IPS-15b (cell line): ENCODE results near the gene NTN4.
"Not testable (repeated sequence)": the region's sequence is repeated elsewhere in the genome, so short reads cannot be mapped to it uniquely, and the experiment has no call there.

Source experiments
- H3K27me3 ChIP-seq: one replicate; pipeline ENCODE4 v1.6.1; 2013; ENCODE audit warnings: low read length; ENCODE audit not compliant: control insufficient read depth, insufficient read depth
- H3K36me3 ChIP-seq: one replicate; pipeline ENCODE4 v1.6.1; 2013; ENCODE audit warnings: low read length; ENCODE audit not compliant: control insufficient read depth, insufficient read depth
- H3K4me1 ChIP-seq: one replicate; pipeline ENCODE4 v1.6.1; 2013; ENCODE audit warnings: mild to moderate bottlenecking, low read length; ENCODE audit not compliant: control insufficient read depth, insufficient read depth
- H3K4me3 ChIP-seq: one replicate; pipeline ENCODE4 v1.5.1; 2013; ENCODE audit warnings: low read depth, low read length
- H3K9ac ChIP-seq: one replicate; pipeline ENCODE4 v1.6.1; 2013; ENCODE audit warnings: low read depth, mild to moderate bottlenecking, low read length
- H3K9me3 ChIP-seq: one replicate; pipeline ENCODE4 v1.6.1; 2013; ENCODE audit warnings: mild to moderate bottlenecking, low read length; ENCODE audit not compliant: control insufficient read depth, insufficient read depth

The NTN4 gene

GRCh38 chr12:95812155-95812554, 21.6 kb upstream of the NTN4 start:
- H3K27me3 ChIP-seq, H3K36me3 ChIP-seq, H3K4me1 ChIP-seq, H3K9ac ChIP-seq, H3K9me3 ChIP-seq, H3K4me3 ChIP-seq: not testable (repeated sequence)

GRCh38 chr12:95810411-95810810, 19.8 kb upstream of the NTN4 start:
- H3K9me3 ChIP-seq, result no peaks in the 10 kb centered on the region
- no peak overlapping the region for H3K9ac ChIP-seq
- no peaks in the 10 kb centered on the region for H3K4me1 ChIP-seq
- no peaks in the 10 kb centered on the region for H3K36me3 ChIP-seq
- no peak overlapping the region for H3K4me3 ChIP-seq
- H3K27me3 ChIP-seq, result no peaks in the 10 kb centered on the region

- H3K9ac ChIP-seq, result no peak overlapping the region
- H3K36me3 ChIP-seq, result no peaks in the 10 kb centered on the region
- H3K4me1 ChIP-seq, result no peaks in the 10 kb centered on the region
- no peaks in the 10 kb centered on the region for H3K9me3 ChIP-seq
- H3K27me3 ChIP-seq, result no peaks in the 10 kb centered on the region
- no peak overlapping the region for H3K4me3 ChIP-seq
These were observed 18.6 kb upstream of the NTN4 start for GRCh38 chr12:95809000-95809680.

- no peaks in the 10 kb centered on the region for H3K4me1 ChIP-seq
- H3K27me3 ChIP-seq, result no peaks in the 10 kb centered on the region
- H3K4me3 ChIP-seq, result no peak overlapping the region
- no peaks in the 10 kb centered on the region for H3K36me3 ChIP-seq
- H3K9ac ChIP-seq, result no peak overlapping the region
- no peaks in the 10 kb centered on the region for H3K9me3 ChIP-seq
These were observed 17.6 kb upstream of the NTN4 start for GRCh38 chr12:95808146-95808545.

GRCh38 chr12:95805864-95806671, 15.5 kb upstream of the NTN4 start:
- H3K27me3 ChIP-seq, result no peaks in the 10 kb centered on the region
- no peak overlapping the region for H3K9ac ChIP-seq
- no peaks in the 10 kb centered on the region for H3K9me3 ChIP-seq
- no peaks in the 10 kb centered on the region for H3K36me3 ChIP-seq
- no peaks in the 10 kb centered on the region for H3K4me1 ChIP-seq
- no peak overlapping the region for H3K4me3 ChIP-seq

- Histone ChIP-seq H3K9ac (no peak overlapping the region), H3K36me3 (no peaks in the 10 kb centered on the region), H3K27me3 (no peaks in the 10 kb centered on the region), H3K4me3 (no peak overlapping the region), H3K9me3 (no peaks in the 10 kb centered on the region), H3K4me1 (no peaks in the 10 kb centered on the region)
These were observed 13.7 kb upstream of the NTN4 start for GRCh38 chr12:95804291-95804690.

- Histone ChIP-seq H3K27me3 (no peaks in the 10 kb centered on the region), H3K4me1 (no peaks in the 10 kb centered on the region), H3K9ac (no peak overlapping the region), H3K36me3 (no peaks in the 10 kb centered on the region), H3K9me3 (no peaks in the 10 kb centered on the region), H3K4me3 (no peak overlapping the region)
These were observed 13.3 kb upstream of the NTN4 start for GRCh38 chr12:95803817-95804216.

GRCh38 chr12:95802482-95803270, 12.1 kb upstream of the NTN4 start:
- Histone ChIP-seq H3K9ac (no peak overlapping the region), H3K36me3 (no peaks in the 10 kb centered on the region), H3K4me3 (no peak overlapping the region), H3K4me1 (no peaks in the 10 kb centered on the region), H3K9me3 (no peaks in the 10 kb centered on the region), H3K27me3 (no peaks in the 10 kb centered on the region)

GRCh38 chr12:95796982-95797289, 6.4 kb upstream of the NTN4 start:
- H3K9ac ChIP-seq, result no peak overlapping the region
- H3K36me3 ChIP-seq, result no peaks in the 10 kb centered on the region
- peaks cover 5% of the 10 kb centered on the region for H3K4me1 ChIP-seq
- no peaks in the 10 kb centered on the region for H3K9me3 ChIP-seq
- H3K27me3 ChIP-seq, result peaks cover 18% of the 10 kb centered on the region
- no peak overlapping the region for H3K4me3 ChIP-seq

- no peaks in the 10 kb centered on the region for H3K9me3 ChIP-seq
- H3K4me3 ChIP-seq, result no peak overlapping the region
- peaks cover 23% of the 10 kb centered on the region for H3K27me3 ChIP-seq
- H3K36me3 ChIP-seq, result no peaks in the 10 kb centered on the region
- H3K4me1 ChIP-seq, result peaks cover 7% of the 10 kb centered on the region
- no peak overlapping the region for H3K9ac ChIP-seq
These were observed 5.8 kb upstream of the NTN4 start for GRCh38 chr12:95796225-95796981.
